Spleen (tissue), 11 donors: ENCODE data around the gene ADD3. TPM values are rescaled to one million over a fixed set of nuclear protein-coding genes. Genes with fewer than 3 reads are reported as not detected.

Source experiments
- DNase-seq: peaks from one replicate; pipeline ENCODE4 v3.0.0-alpha.2; 2020
- H3K27ac ChIP-seq, 8 donors: fragments of 200-600 bp; sonication (generic) in 7 of 8; 1 replicate in 4 of 8; 2 replicates in 4 of 8; pipeline versions ENCODE4 v1.5.0 to v1.8.0; 2016 to 2021; ENCODE audit warnings: inconsistent platforms in 4 of 8, mild to moderate bottlenecking in 4 of 8, moderate library complexity in 1 of 8
- H3K27me3 ChIP-seq, 7 donors: fragments of 200-600 bp; sonication (generic) in 6 of 7; replicated peaks in 1 of 7; 1 replicate in 4 of 7; 2 replicates in 3 of 7; pipeline versions ENCODE4 v1.5.0 to v1.8.0; 2016 to 2021; ENCODE audit warnings: inconsistent platforms in 3 of 7, mild to moderate bottlenecking in 1 of 7
- H3K36me3 ChIP-seq, 6 donors: fragments of 200-600 bp; sonication (generic) in 5 of 6; 1 replicate in 4 of 6; 2 replicates in 2 of 6; pipeline versions ENCODE4 v1.5.0 to v1.8.0; 2016 to 2021; ENCODE audit warnings: inconsistent platforms in 2 of 6
- H3K4me1 ChIP-seq, 6 donors: fragments of 200-600 bp; sonication (generic) in 5 of 6; 1 replicate in 3 of 6; 2 replicates in 3 of 6; pipeline versions ENCODE4 v1.5.0 to v1.8.0; 2016 to 2021; ENCODE audit warnings: inconsistent platforms in 3 of 6
- H3K4me3 ChIP-seq, 8 donors: fragments of 200-600 bp; sonication (generic) in 7 of 8; 1 replicate in 4 of 8; 2 replicates in 4 of 8; pipeline versions ENCODE4 v1.5.0 to v1.8.0; 2016 to 2021; ENCODE audit warnings: inconsistent platforms in 4 of 8, mild to moderate bottlenecking in 4 of 8, moderate library complexity in 2 of 8
- H3K9me3 ChIP-seq, 8 donors: fragments of 200-600 bp; sonication (generic) in 7 of 8; 1 replicate in 4 of 8; 2 replicates in 4 of 8; pipeline versions ENCODE4 v1.5.0 to v1.8.0; 2016 to 2021; ENCODE audit warnings: inconsistent platforms in 4 of 8
- CTCF ChIP-seq, 11 experiments: fragments of 200-600 bp in 7 of 11; fragments of 450-650 bp in 4 of 11; sonication (generic) in 4 of 11; IDR thresholded peaks in 8 of 11; conservative IDR thresholded peaks in 3 of 11; 1 replicate in 7 of 11; 2 replicates in 4 of 11; pipeline versions ENCODE4 v1.4.0 to v1.8.0; 2016 to 2021; ENCODE audit warnings: antibody characterized with exemption in 11 of 11, inconsistent platforms in 4 of 11, mild to moderate bottlenecking in 1 of 11
- POLR2A ChIP-seq, 3 donors: fragments of 450-650 bp; IDR thresholded peaks; one replicate each; pipeline ENCODE4 v1.5.1; 2017; ENCODE audit warnings: antibody characterized with exemption in 3 of 3, mild to moderate bottlenecking in 1 of 3
- POLR2AphosphoS5 ChIP-seq, 3 donors: sonication (generic); formaldehyde crosslinking; IDR thresholded peaks; one replicate each; pipeline ENCODE4 v1.5.1; 2017; ENCODE audit warnings: antibody characterized with exemption in 3 of 3
- WGBS, 5 donors: extraction: QIAGEN DNeasy Blood & Tissue Kit in 3 of 5; methylation state at CpG; one replicate each; pipeline versions ENCODE4 v1.1.5 to v1.1.7; 2013 to 2018; 5-methylcytosine and 5-hydroxymethylcytosine counted together
- intact Hi-C: fragments of 100-400 bp; cut with DNase I; formaldehyde crosslinking; loops from one replicate; pipeline ENCODE4 v1.15.0; 2023; ENCODE audit warnings: low total_unique reads
- polyA plus RNA-seq, 3 donors: library from polyadenylated mRNA; stranded (reverse); fragments of 200-250 nt; gene quantifications; one replicate each; pipeline ENCODE4 v1.2.1, GENCODE V29; 2013
- small RNA-seq, 4 donors: library from RNA; depleted of rRNA; stranded (forward); fragments of <200 nt; gene quantifications; one replicate each; pipeline ENCODE3, GENCODE V24; 2016
- total RNA-seq, 7 donors: library from RNA; depleted of rRNA in 3 of 7; stranded (reverse); fragments of >200 nt in 3 of 7; fragmentation: NEBNext Ultra II Directional in 4 of 7; extraction: Animal tissue kit (Norgen Biotek cat#: 25700) in 4 of 7; gene quantifications; one replicate each; pipeline versions ENCODE4 v1.1.0 to v1.2.1, GENCODE V29; 2016 to 2021
- donor health status: healthy with polysubstance abuse.
- donor health status: DM: no; HTN: no; CAD: no; lungs with moderate emphysema.
- donor health status: DM: no; HTN: no; CAD: no.
- donor health status: Bipolar disorder and iron deficiency.
- donor health status: healthy.
- donor health status: DM: no; HTN: no; CAD: no.
- donor health status: DM: yes; HTN: yes; CAD: no.

Gene ADD3
- total and polyA plus RNA-seq, 10 donors = 35.0 to 155 (median 94.9) TPM

GRCh38 chr10:110179220-110179619, 171.4 kb downstream of the ADD3 start:
- H3K9me3 ChIP-seq = no peaks in the 10 kb centered on the region
- WGBS, 5 donors = 87 to 93% (median 90%) methylated on average over 7 of the region's 7 CpGs
- intact Hi-C loops = no loop called here

GRCh38 chr10:110181451-110181850, 173.7 kb downstream of the ADD3 start:
- Histone ChIP-seq H3K27ac (no peak overlapping the region), H3K36me3 (no peaks in the 10 kb centered on the region), H3K9me3 (no peaks in the 10 kb centered on the region), H3K4me1 (peaks cover 0 to 3% (median 2%) of the 10 kb centered on the region in 6 donors), H3K4me3 (no peak overlapping the region), H3K27me3 (peaks cover 0 to 43% (median 4%) of the 10 kb centered on the region in 7 donors)
- WGBS, 5 donors = 87 to 94% (median 90%) methylated on average over 10 of the region's 10 CpGs
- peak; percentile 51 for DNase-seq
- intact Hi-C loops = no loop called here
- TF ChIP-seq CTCF (IDR thresholded peaks at IDR 0.05 in 8 of 11, conservative IDR thresholded peaks at IDR 0.05 in 3 of 11) (no peak), POLR2AphosphoS5 (IDR thresholded peaks at IDR 0.05) (no peak), POLR2A (IDR thresholded peaks at IDR 0.05) (no peak)

More at GRCh38 chr10:110179220-110179619, 171.4 kb downstream of the ADD3 start:
- Histone ChIP-seq H3K27me3 (peaks cover 0 to 60% (median 4%) of the 10 kb centered on the region in 7 donors), H3K27ac (no peak overlapping the region), H3K36me3 (no peaks in the 10 kb centered on the region), H3K4me3 (no peak overlapping the region), H3K4me1 (peaks cover 0 to 10% (median 9%) of the 10 kb centered on the region in 6 donors)
- DNase-seq = no peak
- TF ChIP-seq CTCF (IDR thresholded peaks at IDR 0.05 in 8 of 11, conservative IDR thresholded peaks at IDR 0.05 in 3 of 11) = no peak
- no peak for TF ChIP-seq POLR2A (IDR thresholded peaks at IDR 0.05)
- no peak for TF ChIP-seq POLR2AphosphoS5 (IDR thresholded peaks at IDR 0.05)

GRCh38 chr10:110181911-110182310, 174.1 kb downstream of the ADD3 start:
- Histone ChIP-seq H3K4me1 (no peaks in the 10 kb centered on the region), H3K4me3 (no peak overlapping the region), H3K9me3 (no peaks in the 10 kb centered on the region), H3K36me3 (no peaks in the 10 kb centered on the region), H3K27ac (no peak overlapping the region), H3K27me3 (peaks cover 0 to 38% (median 4%) of the 10 kb centered on the region in 7 donors)
- TF ChIP-seq POLR2A (IDR thresholded peaks at IDR 0.05) (no peak), CTCF (IDR thresholded peaks at IDR 0.05 in 8 of 11, conservative IDR thresholded peaks at IDR 0.05 in 3 of 11) (no peak), POLR2AphosphoS5 (IDR thresholded peaks at IDR 0.05) (no peak)
- 93 to 98% (median 95%) methylated on average over 5 of the region's 5 CpGs for whole genome bisulfite sequencing, 5 donors
- intact Hi-C loops = no loop called here
- no peak for DNase-seq

- Histone ChIP-seq H3K4me3 (no peak overlapping the region), H3K36me3 (no peaks in the 10 kb centered on the region), H3K27me3 (peaks cover 0 to 13% (median 0%) of the 10 kb centered on the region in 7 donors), H3K27ac (no peak overlapping the region), H3K9me3 (no peaks in the 10 kb centered on the region), H3K4me1 (no peaks in the 10 kb centered on the region)
- WGBS, 5 donors = 40 to 61% (median 50%) methylated on average over 6 of the region's 6 CpGs
- intact Hi-C loops = no loop called here
- no peak for DNase-seq
- TF ChIP-seq CTCF (IDR thresholded peaks at IDR 0.05 in 8 of 11, conservative IDR thresholded peaks at IDR 0.05 in 3 of 11) = no peak
- TF ChIP-seq POLR2AphosphoS5 (IDR thresholded peaks at IDR 0.05) = no peak
- no peak for TF ChIP-seq POLR2A (IDR thresholded peaks at IDR 0.05)
Measured at GRCh38 chr10:110184398-110184797, 176.6 kb downstream of the ADD3 start.

Small RNA genes lying within 50 kb of the gene (small RNA-seq; reads per million reads assigned to genes)
- 0 reads per million in 4 donors for gene SNRPGP12

Other genes starting within 250 kb of the ADD3 start
- gene XPNPEP1, start 84.5 kb upstream of the ADD3 start, total RNA-seq = 10 to 100 TPM; 51.0 to 97.1 (median 64.8) TPM
- gene XPNPEP1, start 84.5 kb upstream of the ADD3 start, polyA plus RNA-seq = 10 to 100 TPM; 23.1 to 29.5 (median 26.2) TPM
- 10 to 100 TPM; 10.6 to 49.4 (median 20.7) TPM for gene MXI1, start 199.6 kb downstream of the ADD3 start, total RNA-seq
- 1 to 10 TPM; 6.8 to 9.8 (median 8.8) TPM for gene MXI1, start 199.6 kb downstream of the ADD3 start, polyA plus RNA-seq